Testis (tissue), 2 donors: ENCODE data around the gene USP47.

Experiments
- POLR2A ChIP-seq: fragments of 450-650 bp; IDR thresholded peaks from one replicate; pipeline ENCODE4 v1.6.1; 2017; ENCODE audit warnings: antibody characterized with exemption, mild to moderate bottlenecking, moderate library complexity
- TF ChIP-seq, protein P1 (sequence below), 3 experiments: fragments of 450-650 bp in 2 of 3; fragments of 200-600 bp in 1 of 3; sonication (generic) in 1 of 3; IDR thresholded peaks; one replicate each; pipeline ENCODE4 v1.5.1; 2016 to 2019; ENCODE audit warnings: antibody characterized with exemption in 3 of 3, mild to moderate bottlenecking in 2 of 3, moderate library complexity in 1 of 3

DNA sequence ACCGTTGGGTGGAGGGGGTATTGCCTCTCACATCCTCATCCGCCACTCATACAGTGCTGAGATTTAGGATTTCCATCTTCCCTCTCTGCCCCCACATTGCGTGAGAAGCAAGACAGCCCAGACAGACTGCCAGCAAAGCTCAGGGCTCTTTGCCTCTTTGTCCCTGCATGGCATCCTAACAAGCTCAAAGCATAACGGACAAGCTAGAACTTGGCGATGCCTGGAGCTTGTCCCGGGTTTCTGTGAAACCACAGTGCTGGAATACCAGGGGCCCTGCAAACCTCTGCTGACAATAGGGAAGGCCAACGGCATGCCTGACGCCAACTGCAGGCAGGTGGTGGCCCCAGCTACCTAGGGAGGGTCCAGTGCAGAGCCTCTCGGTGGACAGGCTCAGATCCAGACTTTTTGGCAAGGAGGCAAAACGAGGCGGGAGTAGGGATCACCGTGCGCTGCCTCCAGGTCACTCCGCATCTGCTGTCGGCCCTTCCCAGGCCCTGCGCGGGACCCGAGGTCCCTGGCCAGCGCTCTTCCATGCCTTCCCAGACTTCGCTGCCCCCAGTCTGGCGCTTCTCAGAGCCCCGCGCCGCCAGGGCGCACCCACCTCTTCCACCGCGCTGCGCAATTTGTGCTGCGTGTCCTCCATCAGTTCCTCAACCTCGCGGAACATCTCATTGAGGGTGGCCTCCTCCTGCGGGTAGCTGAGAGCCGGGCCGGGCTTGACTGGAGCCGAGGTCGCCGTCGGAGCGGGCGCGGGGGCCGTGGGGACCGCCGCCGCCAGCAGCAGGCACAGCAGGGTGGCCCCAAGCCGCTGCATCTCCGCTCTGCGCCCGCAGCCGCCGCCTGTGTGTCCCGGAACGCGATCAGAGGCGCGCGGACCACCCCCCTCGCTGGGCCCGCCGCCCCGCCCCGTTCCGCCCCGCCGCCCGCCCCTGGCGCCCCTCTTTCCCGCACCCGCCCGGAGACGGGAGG lies 166.3 kb downstream of the USP47 start, which contains the start of gene DKK3:
- TF ChIP-seq, protein P1, sequence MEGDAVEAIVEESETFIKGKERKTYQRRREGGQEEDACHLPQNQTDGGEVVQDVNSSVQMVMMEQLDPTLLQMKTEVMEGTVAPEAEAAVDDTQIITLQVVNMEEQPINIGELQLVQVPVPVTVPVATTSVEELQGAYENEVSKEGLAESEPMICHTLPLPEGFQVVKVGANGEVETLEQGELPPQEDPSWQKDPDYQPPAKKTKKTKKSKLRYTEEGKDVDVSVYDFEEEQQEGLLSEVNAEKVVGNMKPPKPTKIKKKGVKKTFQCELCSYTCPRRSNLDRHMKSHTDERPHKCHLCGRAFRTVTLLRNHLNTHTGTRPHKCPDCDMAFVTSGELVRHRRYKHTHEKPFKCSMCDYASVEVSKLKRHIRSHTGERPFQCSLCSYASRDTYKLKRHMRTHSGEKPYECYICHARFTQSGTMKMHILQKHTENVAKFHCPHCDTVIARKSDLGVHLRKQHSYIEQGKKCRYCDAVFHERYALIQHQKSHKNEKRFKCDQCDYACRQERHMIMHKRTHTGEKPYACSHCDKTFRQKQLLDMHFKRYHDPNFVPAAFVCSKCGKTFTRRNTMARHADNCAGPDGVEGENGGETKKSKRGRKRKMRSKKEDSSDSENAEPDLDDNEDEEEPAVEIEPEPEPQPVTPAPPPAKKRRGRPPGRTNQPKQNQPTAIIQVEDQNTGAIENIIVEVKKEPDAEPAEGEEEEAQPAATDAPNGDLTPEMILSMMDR (IDR thresholded peaks at IDR 0.05), result no peak
- no peak for TF ChIP-seq POLR2A
